Breast epithelium (tissue), 3 donors: Measurements from ENCODE around the gene MT1M.

ENCODE experiments used
- POLR2A ChIP-seq: fragments of 450-650 bp; IDR thresholded peaks from one replicate; pipeline ENCODE4 v1.6.1; 2016; ENCODE audit warnings: antibody characterized with exemption, mild to moderate bottlenecking, moderate library complexity
- TF ChIP-seq, protein P1 (sequence below), 3 donors: fragments of 450-650 bp; IDR thresholded peaks; one replicate each; pipeline ENCODE4 v1.5.1; 2016 to 2017; ENCODE audit warnings: antibody characterized with exemption in 3 of 3, mild to moderate bottlenecking in 3 of 3, moderate library complexity in 3 of 3

DNA sequence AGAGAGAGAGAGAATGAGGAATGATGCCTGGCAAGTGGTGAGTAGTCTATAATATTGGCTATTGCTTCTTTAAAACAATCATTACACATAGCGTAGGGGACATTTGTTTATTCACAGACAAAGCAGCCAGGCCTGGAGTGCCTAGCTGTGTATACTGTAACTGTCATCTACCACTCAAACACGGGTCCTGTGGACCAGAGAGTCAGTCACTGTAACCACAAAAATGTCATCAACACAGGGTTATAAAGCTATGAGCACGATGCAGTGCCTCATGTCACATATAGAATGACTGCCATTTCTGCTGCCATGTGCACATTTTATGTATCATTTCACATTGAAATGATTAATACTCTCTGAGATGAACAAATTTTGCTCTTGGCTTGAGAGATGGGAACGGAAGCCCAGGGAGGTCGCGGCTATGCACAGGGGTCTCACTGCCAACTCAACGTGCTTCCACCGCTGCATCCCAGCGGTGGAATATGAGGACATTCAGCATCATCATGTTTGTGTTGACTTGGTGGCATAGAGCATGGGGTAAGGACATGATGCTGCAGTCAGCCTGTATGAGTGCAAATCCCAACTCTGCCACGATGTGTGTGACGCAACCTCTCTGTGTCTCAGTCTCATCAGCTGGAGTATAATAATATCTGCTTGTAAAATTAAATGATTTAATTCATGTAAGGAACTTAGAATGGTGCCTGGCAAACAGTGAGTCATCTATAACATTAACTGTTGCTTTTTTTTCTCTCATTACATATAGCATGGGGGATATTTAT lies 40.5 kb downstream of the MT1M start:
- TF ChIP-seq, protein P1, sequence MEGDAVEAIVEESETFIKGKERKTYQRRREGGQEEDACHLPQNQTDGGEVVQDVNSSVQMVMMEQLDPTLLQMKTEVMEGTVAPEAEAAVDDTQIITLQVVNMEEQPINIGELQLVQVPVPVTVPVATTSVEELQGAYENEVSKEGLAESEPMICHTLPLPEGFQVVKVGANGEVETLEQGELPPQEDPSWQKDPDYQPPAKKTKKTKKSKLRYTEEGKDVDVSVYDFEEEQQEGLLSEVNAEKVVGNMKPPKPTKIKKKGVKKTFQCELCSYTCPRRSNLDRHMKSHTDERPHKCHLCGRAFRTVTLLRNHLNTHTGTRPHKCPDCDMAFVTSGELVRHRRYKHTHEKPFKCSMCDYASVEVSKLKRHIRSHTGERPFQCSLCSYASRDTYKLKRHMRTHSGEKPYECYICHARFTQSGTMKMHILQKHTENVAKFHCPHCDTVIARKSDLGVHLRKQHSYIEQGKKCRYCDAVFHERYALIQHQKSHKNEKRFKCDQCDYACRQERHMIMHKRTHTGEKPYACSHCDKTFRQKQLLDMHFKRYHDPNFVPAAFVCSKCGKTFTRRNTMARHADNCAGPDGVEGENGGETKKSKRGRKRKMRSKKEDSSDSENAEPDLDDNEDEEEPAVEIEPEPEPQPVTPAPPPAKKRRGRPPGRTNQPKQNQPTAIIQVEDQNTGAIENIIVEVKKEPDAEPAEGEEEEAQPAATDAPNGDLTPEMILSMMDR (IDR thresholded peaks at IDR 0.05) = no peak
- no peak for TF ChIP-seq POLR2A
